Limb (tissue), 2 donors: ENCODE measurements around the gene GJB5.
"Not testable (repeated sequence)": the region's sequence is repeated elsewhere in the genome, so short reads cannot be mapped to it uniquely, and the experiment has no call there.

Experiments
- DNase-seq, 2 donors: peaks; one replicate each; pipeline ENCODE4 v3.0.0-alpha.2; 2016; ENCODE audit errors: extremely low spot score in 2 of 2

GJB5 gene

GRCh38 chr1:34754964-34755637, at the start of gene GJB5:
TSS of gene GJB5 (plus strand) at chr1:34755047. CDS start at chr1:34757331, 2,284 bp downstream.
- DNase-seq = peak in 1 of 2 donors; percentile 48

- no peak for DNase-seq
Observed at GRCh38 chr1:34705077-34705476, 49.8 kb upstream of the GJB5 start.

GRCh38 chr1:34708106-34708505, 46.7 kb upstream of the GJB5 start:
- no peak for DNase-seq

- DNase-seq = peak in 1 of 2 donors; percentile 52
Observed at GRCh38 chr1:34709547-34709946, 45.3 kb upstream of the GJB5 start.

GRCh38 chr1:34710812-34711211, 44.0 kb upstream of the GJB5 start:
- DNase-seq = no peak

- no peak for DNase-seq
Observed at GRCh38 chr1:34711485-34711884, 43.4 kb upstream of the GJB5 start.

- DNase-seq = no peak
Observed at GRCh38 chr1:34712007-34712688, 42.7 kb upstream of the GJB5 start.

GRCh38 chr1:34713443-34713842, 41.4 kb upstream of the GJB5 start:
- no peak for DNase-seq

- peak in 1 of 2 donors; percentile 24 for DNase-seq
Observed at GRCh38 chr1:34714386-34714785, 40.5 kb upstream of the GJB5 start.

- DNase-seq = no peak
Observed at GRCh38 chr1:34715139-34715538, 39.7 kb upstream of the GJB5 start.

- DNase-seq = no peak
Observed at GRCh38 chr1:34721241-34721640, 33.6 kb upstream of the GJB5 start.

- no peak for DNase-seq
Observed at GRCh38 chr1:34721646-34722355, 33.0 kb upstream of the GJB5 start.

GRCh38 chr1:34726861-34727260, 28.0 kb upstream of the GJB5 start:
- no peak for DNase-seq

- no peak for DNase-seq
Observed at GRCh38 chr1:34730485-34730884, 24.4 kb upstream of the GJB5 start.

- DNase-seq = not testable (repeated sequence)
Observed at GRCh38 chr1:34732831-34733230, 22.0 kb upstream of the GJB5 start.

GRCh38 chr1:34736692-34737091, 18.2 kb upstream of the GJB5 start:
- DNase-seq = no peak

- not testable (repeated sequence) for DNase-seq
Observed at GRCh38 chr1:34737236-34737635, 17.6 kb upstream of the GJB5 start.

- DNase-seq = no peak
Observed at GRCh38 chr1:34739613-34740012, 15.2 kb upstream of the GJB5 start.

- no peak for DNase-seq
Observed at GRCh38 chr1:34740161-34740868, 14.5 kb upstream of the GJB5 start.

- peak; percentile 58 to 90 for DNase-seq
Observed at GRCh38 chr1:34742667-34743270, 12.1 kb upstream of the GJB5 start.

- no peak for DNase-seq
Observed at GRCh38 chr1:34743775-34744174, 11.1 kb upstream of the GJB5 start.
